Breast epithelium (tissue), 3 donors: ENCODE data around the gene CEP120.

Experiments
- POLR2A ChIP-seq: fragments of 450-650 bp; IDR thresholded peaks from one replicate; pipeline ENCODE4 v1.6.1; 2016; ENCODE audit warnings: antibody characterized with exemption, mild to moderate bottlenecking, moderate library complexity
- TF ChIP-seq, protein P1 (sequence below), 3 donors: fragments of 450-650 bp; IDR thresholded peaks; one replicate each; pipeline ENCODE4 v1.5.1; 2016 to 2017; ENCODE audit warnings: antibody characterized with exemption in 3 of 3, mild to moderate bottlenecking in 3 of 3, moderate library complexity in 3 of 3

GRCh38 chr5:123448017-123448617, 24.9 kb upstream of the CEP120 start:
- TF ChIP-seq, protein P1, sequence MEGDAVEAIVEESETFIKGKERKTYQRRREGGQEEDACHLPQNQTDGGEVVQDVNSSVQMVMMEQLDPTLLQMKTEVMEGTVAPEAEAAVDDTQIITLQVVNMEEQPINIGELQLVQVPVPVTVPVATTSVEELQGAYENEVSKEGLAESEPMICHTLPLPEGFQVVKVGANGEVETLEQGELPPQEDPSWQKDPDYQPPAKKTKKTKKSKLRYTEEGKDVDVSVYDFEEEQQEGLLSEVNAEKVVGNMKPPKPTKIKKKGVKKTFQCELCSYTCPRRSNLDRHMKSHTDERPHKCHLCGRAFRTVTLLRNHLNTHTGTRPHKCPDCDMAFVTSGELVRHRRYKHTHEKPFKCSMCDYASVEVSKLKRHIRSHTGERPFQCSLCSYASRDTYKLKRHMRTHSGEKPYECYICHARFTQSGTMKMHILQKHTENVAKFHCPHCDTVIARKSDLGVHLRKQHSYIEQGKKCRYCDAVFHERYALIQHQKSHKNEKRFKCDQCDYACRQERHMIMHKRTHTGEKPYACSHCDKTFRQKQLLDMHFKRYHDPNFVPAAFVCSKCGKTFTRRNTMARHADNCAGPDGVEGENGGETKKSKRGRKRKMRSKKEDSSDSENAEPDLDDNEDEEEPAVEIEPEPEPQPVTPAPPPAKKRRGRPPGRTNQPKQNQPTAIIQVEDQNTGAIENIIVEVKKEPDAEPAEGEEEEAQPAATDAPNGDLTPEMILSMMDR (IDR thresholded peaks at IDR 0.05), result no peak
- no peak for TF ChIP-seq POLR2A
